Measurements from ENCODE around the gene AKR1B15. TPM values are rescaled to one million over a fixed set of nuclear protein-coding genes. Genes with fewer than 3 reads are reported as not detected.
A peak's percentile ranks its signal among the peaks of the same experiment; 100 is the strongest.

AKR1B15 gene
- total RNA-seq, 2 donors from 2014 or later: not detected

GRCh38 chr7:134553976-134554375 is 5.1 kb downstream of the AKR1B15 start:
- peak; percentile 72 for TF ChIP-seq CTCF (conservative IDR thresholded peaks at IDR 0.05)
- peaks cover 6% of the 10 kb centered on the region for H3K4me1 Mint-ChIP-seq
- Histone ChIP-seq H3K27ac (ENCODE audit: low read depth, low read length) (no peak overlapping the region), H3K4me1 (ENCODE audit: control insufficient read depth, insufficient read depth, low read length) (no peaks in the 10 kb centered on the region), H3K36me3 (ENCODE audit: control insufficient read depth, insufficient read depth, low read length) (no peaks in the 10 kb centered on the region), H3K4me3 (ENCODE audit: low read length) (no peak overlapping the region), H3K9ac (ENCODE audit: extremely low read depth, low read length, poor library complexity, severe bottlenecking) (no peak overlapping the region), H3K27me3 (ENCODE audit: control insufficient read depth, insufficient read depth, low read length, poor library complexity, severe bottlenecking) (no peaks in the 10 kb centered on the region), H3K9me3 (ENCODE audit: control insufficient read depth, low read length) (no peaks in the 10 kb centered on the region)
- WGBS, 2 experiments (ENCODE audit: insufficient coverage in 1 of 2, insufficient read length in 1 of 2): 70 to 72% methylated on average over 2 to 4 of the region's 4 CpGs
- DNase-seq: peak; percentile 68
- no peak overlapping the region for H3K27ac Mint-ChIP-seq
- no peaks in the 10 kb centered on the region for H3K36me3 Mint-ChIP-seq (ENCODE audit: low read depth)
- H3K27me3 Mint-ChIP-seq (ENCODE audit: insufficient read depth): peaks cover 6% of the 10 kb centered on the region
- no peaks in the 10 kb centered on the region for H3K9me3 Mint-ChIP-seq
- no peak overlapping the region for H3K4me3 Mint-ChIP-seq

GRCh38 chr7:134554417-134554966 is 5.6 kb downstream of the AKR1B15 start:
- no peaks in the 10 kb centered on the region for H3K36me3 ChIP-seq (ENCODE audit: control insufficient read depth, insufficient read depth, low read length)
- Mint-ChIP-seq H3K36me3 (ENCODE audit: low read depth) (no peaks in the 10 kb centered on the region), H3K27me3 (ENCODE audit: insufficient read depth) (peaks cover 6% of the 10 kb centered on the region), H3K27ac (no peak overlapping the region), H3K9me3 (no peaks in the 10 kb centered on the region), H3K4me3 (no peak overlapping the region), H3K4me1 (peaks cover 6% of the 10 kb centered on the region)
- WGBS, 2 experiments (ENCODE audit: insufficient coverage in 1 of 2, insufficient read length in 1 of 2): 94% methylated on average over 7 of the region's 7 CpGs
- H3K9me3 ChIP-seq (ENCODE audit: control insufficient read depth, low read length): no peaks in the 10 kb centered on the region
- H3K9ac ChIP-seq (ENCODE audit: extremely low read depth, low read length, poor library complexity, severe bottlenecking): no peak overlapping the region
- no peak overlapping the region for H3K27ac ChIP-seq (ENCODE audit: low read depth, low read length)
- no peak for DNase-seq
- TF ChIP-seq CTCF (conservative IDR thresholded peaks at IDR 0.05): no peak
- no peaks in the 10 kb centered on the region for H3K27me3 ChIP-seq (ENCODE audit: control insufficient read depth, insufficient read depth, low read length, poor library complexity, severe bottlenecking)
- no peaks in the 10 kb centered on the region for H3K4me1 ChIP-seq (ENCODE audit: control insufficient read depth, insufficient read depth, low read length)
- H3K4me3 ChIP-seq (ENCODE audit: low read length): no peak overlapping the region

GRCh38 chr7:134557391-134557790 is 8.5 kb downstream of the AKR1B15 start:
- Mint-ChIP-seq H3K4me3 (no peak overlapping the region), H3K27me3 (ENCODE audit: insufficient read depth) (no peaks in the 10 kb centered on the region), H3K4me1 (peaks cover 2% of the 10 kb centered on the region), H3K27ac (no peak overlapping the region), H3K36me3 (ENCODE audit: low read depth) (no peaks in the 10 kb centered on the region), H3K9me3 (peaks cover 6% of the 10 kb centered on the region)
- no peak overlapping the region for H3K27ac ChIP-seq (ENCODE audit: low read depth, low read length)
- no peaks in the 10 kb centered on the region for H3K36me3 ChIP-seq (ENCODE audit: control insufficient read depth, insufficient read depth, low read length)
- H3K4me1 ChIP-seq (ENCODE audit: control insufficient read depth, insufficient read depth, low read length): no peaks in the 10 kb centered on the region
- no peak overlapping the region for H3K9ac ChIP-seq (ENCODE audit: extremely low read depth, low read length, poor library complexity, severe bottlenecking)
- no peak for DNase-seq
- H3K27me3 ChIP-seq (ENCODE audit: control insufficient read depth, insufficient read depth, low read length, poor library complexity, severe bottlenecking): no peaks in the 10 kb centered on the region
- 90 to 95% methylated on average over 4 to 6 of the region's 6 CpGs for WGBS, 2 experiments (ENCODE audit: insufficient coverage in 1 of 2, insufficient read length in 1 of 2)
- no peak overlapping the region for H3K4me3 ChIP-seq (ENCODE audit: low read length)
- H3K9me3 ChIP-seq (ENCODE audit: control insufficient read depth, low read length): no peaks in the 10 kb centered on the region
- TF ChIP-seq CTCF (conservative IDR thresholded peaks at IDR 0.05): no peak

All from endodermal cell (in vitro differentiated cells).